ENCODE results near the gene HOXD1. TPM values are rescaled to one million over a fixed set of nuclear protein-coding genes. Genes with fewer than 3 reads are reported as not detected.

The HOXD1 gene
- total and polyA plus RNA-seq, 2 donors (not counting 3 experiments of a cell fraction or from before 2014, with no cell fraction given), result 6.6 to 10.4 TPM

GRCh38 chr2:176174824-176175708 is 13.4 kb upstream of the HOXD1 start:
- Histone ChIP-seq H3K4me1 (ENCODE audit: control insufficient read depth, extremely low read depth, insufficient read depth, low read length) (peaks cover 24% of the 10 kb centered on the region), H3K27me3 (ENCODE audit: control insufficient read depth in 2 of 2, insufficient read depth in 2 of 2, low read length in 2 of 2) (no peaks in the 10 kb centered on the region), H4K20me1 (replicated peaks; ENCODE audit: control insufficient read depth, extremely low read depth, insufficient read depth, low read length) (no peaks in the 10 kb centered on the region), H3K79me2 (ENCODE audit: control insufficient read depth, insufficient read depth, low read length) (no peaks in the 10 kb centered on the region), H3K36me3 (ENCODE audit: control insufficient read depth in 2 of 2, extremely low read depth in 1 of 2, insufficient read depth in 2 of 2, low read length in 2 of 2) (no peaks in the 10 kb centered on the region), H3K9me3 (replicated peaks; ENCODE audit: control insufficient read depth, insufficient read depth, low read length) (no peaks in the 10 kb centered on the region), H3K27ac (ENCODE audit: insufficient read depth, low read depth, low read length) (no peak overlapping the region), H3K9me1 (replicated peaks; ENCODE audit: control insufficient read depth, extremely low read depth, insufficient read depth, low read length) (no peaks in the 10 kb centered on the region), H3K4me3 (replicated peaks in 1 of 3; ENCODE audit: insufficient read depth in 1 of 3, low read depth in 1 of 3, low read length in 3 of 3) (no peak overlapping the region), H3K4me2 (ENCODE audit: insufficient read depth, low read length) (no peak overlapping the region), H3K9ac (replicated peaks; ENCODE audit: extremely low read depth, insufficient read depth, low read length) (no peak overlapping the region), H2AFZ (ENCODE audit: low read depth, low read length) (no peak overlapping the region)
- FAIRE-seq, result no peak
- no TSS peak for BruUV-seq (replicated peaks)
- dilution Hi-C loops (cut with MboI; ENCODE audit: extremely low pct_ligation_motif_present, low sequenced_read_pairs), result no loop called here
- intact Hi-C loops (cut with micrococcal nuclease), result loop anchor here (5.0 kb wide), 1 partner anchor 342 kb away; no protein-coding TSS in a partner anchor
- TF ChIP-seq GATA2 (IDR thresholded peaks at IDR 0.05; ENCODE audit: insufficient read depth, insufficient read length, low read depth, low read length) (no peak), MAX (IDR thresholded peaks at IDR 0.05; ENCODE audit: insufficient read depth, insufficient read length) (no peak), MYC (IDR thresholded peaks at IDR 0.05; ENCODE audit: low read depth, low read length) (no peak), EZH2 (IDR thresholded peaks at IDR 0.05; ENCODE audit: borderline replicate concordance, low read depth, low read length, severe bottlenecking) (no peak), POLR2AphosphoS5 (IDR thresholded peaks at IDR 0.05; ENCODE audit: insufficient read depth, low read depth, low read length) (no peak), POLR2A (IDR thresholded peaks at IDR 0.05; ENCODE audit: low read depth, low read length) (no peak), FOS (IDR thresholded peaks at IDR 0.05; ENCODE audit: borderline replicate concordance, insufficient read depth, low read length) (no peak), CTCF (IDR thresholded peaks at IDR 0.05; ENCODE audit: extremely low read depth in 1 of 2, insufficient read depth in 1 of 2, low read depth in 1 of 2, low read length in 2 of 2) (no peak), JUN (IDR thresholded peaks at IDR 0.05; ENCODE audit: borderline replicate concordance, insufficient read depth, insufficient read length, low read depth) (no peak)
- CTCF ChIA-PET, result interaction anchor here (0.7 to 3.5 kb wide), 6 partner anchors 10 to 477 kb away, joined by 3 to 20 read pairs (median 4); no protein-coding TSS in a partner anchor
- POLR2A ChIA-PET, result no interaction called here
- no peak for DNase-seq (ENCODE audit: low read depth, low spot score)

Measured in endothelial cell of umbilical vein (primary cell).